Epidermal melanocyte (primary cell): ENCODE measurements around the gene SASH1.
A peak's percentile ranks its signal among the peaks of the same experiment; 100 is the strongest.

Experiments
- DNase-seq: peaks from one replicate; pipeline ENCODE4 v3.0.0; 2011; ENCODE audit warnings: low spot score; ENCODE audit not compliant: insufficient read length

Gene SASH1

GRCh38 chr6:148455674-148456558, 113.3 kb downstream of the SASH1 start:
- DNase-seq, result peak; percentile 55

- DNase-seq, result no peak
Measured at GRCh38 chr6:148457137-148457842, 114.7 kb downstream of the SASH1 start.

- DNase-seq, result no peak
Measured at GRCh38 chr6:148457843-148458159, 115.2 kb downstream of the SASH1 start.

- no peak for DNase-seq
Measured at GRCh38 chr6:148459238-148459637, 116.6 kb downstream of the SASH1 start.

- DNase-seq, result no peak
Measured at GRCh38 chr6:148460876-148461646, 118.4 kb downstream of the SASH1 start.

- DNase-seq, result no peak
Measured at GRCh38 chr6:148461986-148462577, 119.4 kb downstream of the SASH1 start.

- no peak for DNase-seq
Measured at GRCh38 chr6:148463671-148464070, 121.0 kb downstream of the SASH1 start.

- no peak for DNase-seq
Measured at GRCh38 chr6:148464319-148465010, 121.8 kb downstream of the SASH1 start.

GRCh38 chr6:148465011-148465335, 122.3 kb downstream of the SASH1 start:
- DNase-seq, result no peak

- DNase-seq, result no peak
Measured at GRCh38 chr6:148465670-148466069, 123.0 kb downstream of the SASH1 start.

- no peak for DNase-seq
Measured at GRCh38 chr6:148466158-148466557, 123.5 kb downstream of the SASH1 start.

- DNase-seq, result no peak
Measured at GRCh38 chr6:148467926-148468325, 125.3 kb downstream of the SASH1 start.

- DNase-seq, result no peak
Measured at GRCh38 chr6:148470156-148470555, 127.5 kb downstream of the SASH1 start.

- DNase-seq, result no peak
Measured at GRCh38 chr6:148470606-148471465, 128.2 kb downstream of the SASH1 start.

GRCh38 chr6:148471624-148472159, 129.1 kb downstream of the SASH1 start:
- no peak for DNase-seq

GRCh38 chr6:148472171-148473105, 129.8 kb downstream of the SASH1 start:
- DNase-seq, result no peak

- DNase-seq, result no peak
Measured at GRCh38 chr6:148479497-148479896, 136.9 kb downstream of the SASH1 start.

- no peak for DNase-seq
Measured at GRCh38 chr6:148487461-148487860, 144.8 kb downstream of the SASH1 start.
